K562 (cell line): ENCODE data around the gene IBA57. TPM values are rescaled to one million over a fixed set of nuclear protein-coding genes. Genes with fewer than 3 reads are reported as not detected.
A peak's percentile ranks its signal among the peaks of the same experiment; 100 is the strongest.

ENCODE experiments used
- ATAC-seq: fragments of 200-7000 bp; cut with Tn5 transposase; 3 replicates; pipeline ENCODE4 v1.9.1; 2020; ENCODE audit warnings: moderate library complexity
- BruUV-seq: library from RNA; stranded (reverse); fragments of 400-500 nt; replicated peaks from 2 replicates; lab custom pipeline; 2021; lab: Mats Ljungman, UMichigan
- CTCF ChIA-PET: fragments of 300-600 bp; formaldehyde crosslinking; extraction: SDS; loops from one replicate; lab custom pipeline; 2021; ENCODE audit warnings: low intra/inter-chr PET ratio; lab: Yijun Ruan, JAX
- POLR2A ChIA-PET: fragments of 300-600, 350-650 bp; sonication (Branson Sonifier 250); formaldehyde crosslinking; extraction: SDS; loops from one replicate; lab custom pipeline; 2021; ENCODE audit warnings: antibody characterized with exemption, inconsistent platforms; lab: Yijun Ruan, JAX
- DNase-seq, 4 experiments: peaks; one replicate each; pipeline versions ENCODE4 v3.0.0 to v3.0.0-alpha.2; 2011 to 2018; ENCODE audit warnings: low spot score in 3 of 4, mixed read lengths in 3 of 4; ENCODE audit errors: extremely low read depth in 1 of 4
- FAIRE-seq: peaks from 2 replicates; lab custom pipeline; 2011; peaks lifted over from hg19 to GRCh38; lab: Jason Lieb, UNC
- H2AFZ ChIP-seq: 2 replicates; pipeline ENCODE4 v1.6.0; 2011; ENCODE audit warnings: low read depth, low read length, control low read depth, inconsistent platforms
- H3K27ac ChIP-seq: fragments of 200-600 bp; 3 replicates; pipeline ENCODE4 v1.8.0; 2011; ENCODE audit warnings: low read depth, mild to moderate bottlenecking, control low read depth, inconsistent platforms, low read length, moderate library complexity, mixed read lengths; ENCODE audit errors: extremely low read depth
- H3K27me3 ChIP-seq, 2 experiments: fragments of 300-600 bp in 1 of 2; 2 replicates in 1 of 2; 3 replicates in 1 of 2; pipeline versions ENCODE4 v1.6.0 to v1.8.0; 2011; ENCODE audit warnings: inconsistent platforms in 2 of 2, low read length in 2 of 2, mild to moderate bottlenecking in 1 of 2, mixed read lengths in 1 of 2, moderate library complexity in 1 of 2; ENCODE audit not compliant: control insufficient read depth in 2 of 2, insufficient read depth in 2 of 2
- H3K36me3 ChIP-seq: fragments of 300-600 bp; 3 replicates; pipeline ENCODE4 v1.8.0; 2011; ENCODE audit warnings: mild to moderate bottlenecking, low read length, inconsistent platforms; ENCODE audit not compliant: control insufficient read depth, insufficient read depth
- H3K4me1 ChIP-seq, 2 experiments: fragments of 200-600 bp in 1 of 2; replicated peaks in 1 of 2; 2 replicates in 1 of 2; 3 replicates in 1 of 2; pipeline versions ENCODE4 v1.5.1 to v1.8.0; 2011; ENCODE audit warnings: inconsistent platforms in 2 of 2, low read length in 2 of 2, mild to moderate bottlenecking in 1 of 2, mixed read lengths in 1 of 2, moderate library complexity in 1 of 2; ENCODE audit not compliant: control insufficient read depth in 2 of 2, insufficient read depth in 2 of 2
- H3K4me2 ChIP-seq: 2 replicates; pipeline ENCODE4 v1.6.1; 2011; ENCODE audit warnings: low read length, control low read depth, inconsistent platforms, mixed read lengths; ENCODE audit not compliant: insufficient read depth
- H3K4me3 ChIP-seq: fragments of 200-600 bp; sonication (generic), shearing (Covaris generic); 2 replicates; pipeline ENCODE4 v1.5.1; 2016; ENCODE audit warnings: control low read depth, inconsistent platforms
- H3K79me2 ChIP-seq: fragments of 200-600 bp; 3 replicates; pipeline ENCODE4 v1.8.0; 2011; ENCODE audit warnings: low read length, inconsistent platforms; ENCODE audit not compliant: control insufficient read depth, insufficient read depth
- H3K9ac ChIP-seq, 2 experiments: 2 replicates each; pipeline versions ENCODE4 v1.6.0 to v1.6.1; 2011; ENCODE audit warnings: low read depth in 2 of 2, low read length in 2 of 2, control low read depth in 1 of 2, inconsistent platforms in 1 of 2, mild to moderate bottlenecking in 1 of 2, mixed read lengths in 1 of 2; ENCODE audit not compliant: insufficient read depth in 1 of 2
- H3K9me1 ChIP-seq: one replicate; pipeline ENCODE4 v1.6.0; 2011; ENCODE audit warnings: inconsistent platforms, mild to moderate bottlenecking, low read length, moderate library complexity; ENCODE audit not compliant: control insufficient read depth, insufficient read depth
- H3K9me3 ChIP-seq: replicated peaks from 2 replicates; pipeline ENCODE4 v1.5.1; 2011; ENCODE audit warnings: low read depth, low read length, inconsistent platforms; ENCODE audit not compliant: control insufficient read depth, insufficient read depth
- H4K20me1 ChIP-seq: replicated peaks from 2 replicates; pipeline ENCODE4 v1.6.1; 2011; ENCODE audit warnings: low read length, inconsistent platforms, mixed read lengths; ENCODE audit not compliant: control insufficient read depth, insufficient read depth
- ATF3 ChIP-seq, 2 experiments: fragments of 450-650 bp in 1 of 2; sonication (generic) in 1 of 2; formaldehyde crosslinking in 1 of 2; IDR thresholded peaks in 1 of 2; conservative IDR thresholded peaks in 1 of 2; 2 replicates each; pipeline versions ENCODE4 v1.6.1 to v1.8.1; 2016 to 2023; ENCODE audit warnings: mild to moderate bottlenecking in 2 of 2, moderate library complexity in 2 of 2, inconsistent platforms in 1 of 2, missing genetic modification reagents in 1 of 2
- BRF2 ChIP-seq: IDR thresholded peaks from 3 replicates; pipeline ENCODE4 v1.6.1; 2011; ENCODE audit warnings: borderline replicate concordance, mild to moderate bottlenecking; ENCODE audit not compliant: insufficient read length, insufficient read depth
- CREB3 ChIP-seq: fragments of 450-650 bp; conservative IDR thresholded peaks from 2 replicates; pipeline ENCODE4 v1.6.1; 2016; ENCODE audit warnings: missing genetic modification characterization, low read depth, mild to moderate bottlenecking, missing compliant biosample characterization, moderate library complexity
- ELF4 ChIP-seq: fragments of 450-650 bp; formaldehyde crosslinking; IDR thresholded peaks from 2 replicates; pipeline ENCODE4 v1.4.0; 2022; ENCODE audit warnings: missing genetic modification characterization
- HMGN3 ChIP-seq: IDR thresholded peaks from 2 replicates; pipeline ENCODE4 v1.6.1; 2011; ENCODE audit warnings: borderline replicate concordance, low read depth, mild to moderate bottlenecking, mixed read lengths, low read length; ENCODE audit not compliant: insufficient read length; ENCODE audit errors: extremely low read depth
- MBD2 ChIP-seq: sonication (generic); IDR thresholded peaks from 2 replicates; pipeline ENCODE4 v1.6.1; 2016; ENCODE audit warnings: low read depth, borderline replicate concordance
- POLR2H ChIP-seq: IDR thresholded peaks from 2 replicates; pipeline ENCODE4 v1.6.1; 2016; ENCODE audit warnings: missing genetic modification characterization, low read depth, mild to moderate bottlenecking, control low read depth, missing compliant biosample characterization, moderate library complexity
- STAT5A ChIP-seq: IDR thresholded peaks from 2 replicates; pipeline ENCODE4 v1.6.1; 2012; ENCODE audit warnings: low read length, inconsistent platforms, borderline replicate concordance
- THAP12 ChIP-seq: fragments of 250-450 bp; sonication (Bioruptor Pico); IDR thresholded peaks from 2 replicates; pipeline ENCODE4 v1.9.0; 2021; ENCODE audit warnings: mild to moderate bottlenecking, inconsistent platforms
- THRAP3 ChIP-seq: fragments of 450-650 bp; IDR thresholded peaks from 2 replicates; pipeline ENCODE4 v1.6.1; 2016; ENCODE audit warnings: mild to moderate bottlenecking, inconsistent platforms, borderline replicate concordance
- ZEB2 ChIP-seq: fragments of 450-650 bp; IDR thresholded peaks from 2 replicates; pipeline ENCODE4 v1.6.1; 2016
- ZNF280A ChIP-seq: fragments of 450-650 bp; IDR thresholded peaks from 2 replicates; pipeline ENCODE4 v1.6.1; 2018; ENCODE audit warnings: mild to moderate bottlenecking, low read depth; ENCODE audit not compliant: partially characterized antibody
- WGBS: fragments of 100-300 bp; shearing (Covaris generic); methylation state at CpG from one replicate; pipeline ENCODE4 v1.1.6; 2016; ENCODE audit warnings: low coverage, mixed read lengths; ENCODE audit not compliant: insufficient coverage; ENCODE audit errors: missing lambda C conversion rate; 5-methylcytosine and 5-hydroxymethylcytosine counted together
- in situ Hi-C: fragments of 300-500 bp; cut with MboI; formaldehyde crosslinking; loops from 4 replicates; pipeline ENCODE4 v1.15.0; 2018; ENCODE audit warnings: inconsistent platforms, mixed read lengths
- intact Hi-C: fragments of 100-400 bp; cut with micrococcal nuclease; formaldehyde crosslinking; loops from 2 replicates; pipeline ENCODE4 v1.14.2; 2022
- polyA plus RNA-seq, 8 experiments: library from polyadenylated mRNA; depleted of rRNA in 4 of 8; stranded (reverse) in 5 of 8; unstranded in 3 of 8; fragments of >200 nt; fragmentation: Nextera tagmentation in 2 of 8; fragmentation: Illumina TruSeq in 1 of 8; extraction: Ambion mirVana in 2 of 8; extraction: Trizol in 1 of 8; gene quantifications; 2 replicates each; pipeline versions ENCODE4 v1.2.1 to v1.2.3, GENCODE V29; 2011 to 2014; ENCODE audit warnings: inconsistent platforms in 1 of 8, missing spikeins in 1 of 8
- total RNA-seq, 7 experiments: library from RNA; depleted of rRNA in 6 of 7; stranded (reverse); fragments of >200 nt in 6 of 7; fragmentation: Illumina TruSeq in 2 of 7; extraction: Trizol in 2 of 7; gene quantifications; 2 replicates each; pipeline versions ENCODE4 v1.2.1 to v1.2.3, GENCODE V29; 2011 to 2021; ENCODE audit warnings: low replicate concordance in 1 of 7

Gene IBA57
- total and polyA plus RNA-seq, 9 of the 15 experiments (the other 6 are each of a cell fraction or from before 2014, with no cell fraction given) = 0.77 to 15.5 (median 2.7) TPM

- TF ChIP-seq THAP12 (CRISPR knock-in tag) (no peak), CREB3 (tag) (no peak), MBD2 (no peak), ZNF280A (no peak), ELF4 (CRISPR knock-in tag) (no peak)
These were observed 4.2 kb upstream of the IBA57 start (continued) for GRCh38 chr1:228161362-228161761.

GRCh38 chr1:228161866-228162265 lies 3.7 kb upstream of the IBA57 start:
- FAIRE-seq (no peak), DNase-seq (no peak), ATAC-seq (no peak)
- WGBS = 55% methylated on average over 9 of the region's 9 CpGs
- Histone ChIP-seq H3K27me3 (no peaks in the 10 kb centered on the region), H3K4me3 (no peak overlapping the region), H3K79me2 (peaks cover 7% of the 10 kb centered on the region), H4K20me1 (peaks cover 6% of the 10 kb centered on the region), H3K27ac (no peak overlapping the region), H3K4me2 (no peak overlapping the region), H3K9me1 (peaks cover 12% of the 10 kb centered on the region), H3K36me3 (no peaks in the 10 kb centered on the region), H3K4me1 (peaks cover 15 to 66% of the 10 kb centered on the region in 2 experiments), H2AFZ (no peak overlapping the region), H3K9me3 (no peaks in the 10 kb centered on the region), H3K9ac (peak overlapping the region in 1 of 2 experiments; percentile 83; a peak in 2 of 4 replicates)
- in situ Hi-C loops (no loop called here), intact Hi-C loops (no loop called here)
- ChIA-PET CTCF (no interaction called here), POLR2A (interaction anchor here (0.6 to 3.3 kb wide), 6 partner anchors 11 to 243 kb away, joined by 3 to 15 read pairs (median 3); no protein-coding TSS in a partner anchor)
- BruUV-seq = no TSS peak
- TF ChIP-seq THRAP3 (no peak), POLR2H (no peak), ZEB2 (no peak), HMGN3 (no peak), STAT5A (no peak), BRF2 (no peak), ATF3 (IDR thresholded peaks at IDR 0.05) (no peak), ATF3 (CRISPR knock-in tag; conservative IDR thresholded peaks at IDR 0.05) (no peak)
